ENCODE measurements around the gene SBF2.
A peak's percentile ranks its signal among the peaks of the same experiment; 100 is the strongest.

Gene SBF2

DNA sequence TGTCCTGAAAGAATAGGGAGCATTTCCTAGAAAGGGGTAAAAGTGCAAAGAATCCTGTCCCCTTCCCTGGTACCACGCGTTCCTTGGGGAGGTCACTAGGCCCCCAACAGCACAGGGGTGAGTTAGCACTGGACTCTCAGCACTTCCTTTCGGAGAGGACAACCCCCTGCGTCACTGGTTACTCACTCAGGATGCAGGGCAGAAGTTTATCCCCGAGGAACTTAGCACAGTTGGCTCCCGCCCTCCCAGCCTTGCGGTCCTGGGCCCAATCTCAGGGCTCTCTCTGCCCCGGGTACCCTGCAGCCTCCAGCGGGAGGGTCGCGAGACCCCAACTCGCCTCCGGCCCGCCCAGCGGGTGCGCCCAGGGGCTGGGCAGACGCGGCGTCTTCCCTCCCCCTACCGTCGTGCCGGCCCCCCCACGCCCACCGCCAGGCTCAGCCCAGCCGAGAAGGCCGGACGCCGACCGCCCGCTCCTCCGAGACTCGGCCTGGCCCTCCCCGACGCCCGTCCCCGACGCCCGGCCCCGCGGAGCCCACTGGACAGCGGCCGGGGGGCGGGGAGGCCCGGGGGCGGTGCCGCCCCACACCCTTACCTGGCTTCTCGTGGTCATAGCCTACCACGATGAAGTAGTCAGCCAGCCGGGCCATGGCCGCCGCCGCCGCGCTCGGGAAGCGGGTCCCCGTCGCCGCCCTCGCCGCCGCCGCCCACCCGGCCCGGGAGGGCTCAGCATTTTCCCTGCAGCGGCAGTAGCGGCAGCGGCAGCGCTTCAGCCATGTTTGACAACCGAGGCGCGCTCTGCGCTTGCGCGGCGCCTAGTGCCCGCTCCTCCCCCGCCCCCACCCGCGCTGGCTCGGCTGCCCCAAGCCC is at the start of gene SBF2:
Gene SBF2 (minus strand): TSS at position 797 of the 867 bp plus-strand sequence. CDS start 150 bp downstream, at position 647.
- peak; percentile 81 to 84 for DNase-seq

- DNase-seq, result no peak
These were observed 44.3 kb upstream of the SBF2 start for GRCh38 chr11:10338287-10338686.

GRCh38 chr11:10333490-10333889 is 39.5 kb upstream of the SBF2 start:
- DNase-seq, result no peak

- no peak for DNase-seq
These were observed 37.7 kb upstream of the SBF2 start for GRCh38 chr11:10331548-10332289.

DNA sequence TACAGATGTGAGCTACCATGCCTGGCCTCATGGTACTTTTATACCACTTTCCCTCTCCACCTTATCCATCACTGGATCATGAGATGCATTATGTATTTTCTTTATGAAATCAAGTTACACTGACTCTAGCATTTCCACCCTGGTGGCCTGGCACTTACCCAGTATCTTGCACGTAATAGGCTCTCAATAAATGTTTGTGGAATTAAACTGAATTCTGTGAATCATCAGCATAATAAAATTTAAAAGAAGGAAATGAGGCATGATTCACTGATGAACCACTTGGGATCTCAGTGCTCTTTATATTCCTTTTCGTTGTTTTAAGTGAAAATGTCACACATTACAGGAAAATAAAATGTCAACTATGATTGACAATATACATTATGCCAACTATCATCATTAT is 35.9 kb upstream of the SBF2 start:
- no peak for DNase-seq

DNA sequence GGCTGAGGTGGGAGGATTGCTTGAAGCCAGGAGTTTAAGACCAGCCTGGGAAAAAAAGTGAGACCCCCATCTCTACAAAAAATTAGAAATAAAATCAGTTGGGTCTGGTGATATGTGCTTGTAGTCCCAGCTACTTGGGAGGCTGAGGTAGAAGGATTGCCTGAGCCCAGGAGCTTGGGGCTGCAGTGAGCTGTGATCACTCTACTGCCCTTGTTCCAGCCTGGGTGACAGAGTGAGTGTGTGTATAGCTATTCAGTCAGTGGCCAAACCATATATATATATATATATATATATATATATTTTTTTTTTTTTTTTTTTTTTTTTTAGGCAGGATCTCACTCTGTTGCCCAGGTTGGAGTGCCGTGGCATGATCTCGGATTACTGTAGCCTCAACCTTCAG is 35.3 kb upstream of the SBF2 start:
- DNase-seq, result no peak

DNA sequence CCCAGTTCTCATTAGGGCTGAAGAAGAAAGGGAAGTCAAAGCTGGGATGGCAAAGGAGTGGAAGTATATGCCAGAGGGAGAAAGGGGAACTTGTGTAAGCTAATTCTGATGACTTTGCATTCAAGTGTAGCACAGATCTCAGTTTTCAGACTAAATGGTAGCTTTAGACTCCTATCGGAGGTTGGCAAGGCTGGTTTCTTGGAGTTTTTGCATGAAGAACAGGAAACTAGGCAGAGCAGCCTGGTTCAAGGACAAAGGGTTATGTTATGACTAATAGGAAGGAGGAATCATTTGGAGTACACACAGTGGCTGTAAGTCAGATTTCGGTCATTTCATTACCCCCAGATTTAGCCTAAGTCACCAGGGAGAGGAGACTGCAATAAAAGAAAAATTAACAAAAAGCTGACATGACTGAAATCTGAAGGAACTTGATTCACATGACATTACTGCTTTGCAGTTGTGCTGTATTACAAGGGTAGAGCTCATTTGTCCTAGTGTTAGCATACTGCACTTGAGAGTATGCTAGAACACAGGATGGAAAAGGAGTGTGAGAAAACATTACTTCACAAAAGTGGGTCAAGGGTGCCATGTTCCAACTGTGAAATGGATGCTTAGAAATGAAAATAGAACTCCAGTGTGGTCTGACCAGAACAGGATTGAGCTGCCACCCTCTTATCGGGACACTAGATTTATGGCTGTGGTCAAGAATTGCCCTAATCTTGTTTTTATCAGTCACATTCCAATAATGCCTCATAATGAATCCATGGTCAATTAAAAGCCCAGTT is 34.5 kb upstream of the SBF2 start:
- no peak for DNase-seq

GRCh38 chr11:10327254-10327653 is 33.2 kb upstream of the SBF2 start:
- no peak for DNase-seq

DNA sequence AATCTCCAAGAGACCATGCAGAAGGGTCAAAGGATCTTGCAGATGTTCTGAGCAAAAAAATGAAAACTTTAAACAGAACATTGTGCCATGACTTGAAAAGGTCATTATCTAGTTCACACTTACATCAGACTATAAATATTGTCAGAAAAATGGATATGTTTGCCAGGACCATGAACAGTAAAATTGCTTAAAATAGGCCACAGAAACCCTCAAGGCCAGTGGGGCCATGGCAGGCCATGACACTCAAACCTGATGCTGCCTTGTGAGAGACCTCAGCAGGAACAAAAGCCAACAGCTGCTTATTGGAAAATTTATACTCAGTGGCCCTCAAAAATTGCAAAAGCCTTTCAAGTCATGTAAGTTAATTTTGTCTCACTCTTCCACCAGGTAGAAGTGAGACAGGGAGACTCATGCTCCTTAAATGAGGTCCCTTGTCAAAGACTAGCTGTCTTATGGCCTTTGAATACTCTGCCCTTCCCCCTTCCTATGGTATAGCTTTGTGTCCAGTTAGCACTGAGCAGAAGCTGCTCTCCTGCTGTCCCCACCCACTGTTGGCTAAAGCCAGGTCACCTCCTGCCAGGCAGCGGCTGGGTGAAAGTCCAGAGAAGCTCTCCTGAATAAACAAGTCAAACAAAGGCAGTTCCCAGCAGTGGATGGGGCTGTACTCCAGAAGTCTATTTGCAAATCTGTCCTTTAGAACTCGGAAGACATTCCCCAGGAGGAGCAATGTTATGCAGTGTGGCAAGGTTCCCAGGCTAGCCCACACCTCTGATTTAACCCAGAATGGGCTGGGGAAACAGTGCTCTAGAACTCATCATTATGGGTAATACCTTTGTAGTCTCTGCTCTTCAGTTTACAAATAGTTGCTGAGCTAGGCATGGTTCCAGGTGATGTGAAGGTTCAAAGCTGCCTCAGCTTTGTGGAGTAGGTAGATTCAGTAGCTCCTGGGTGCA is 32.3 kb upstream of the SBF2 start:
- DNase-seq, result no peak

- no peak for DNase-seq
These were observed 31.4 kb upstream of the SBF2 start for GRCh38 chr11:10325277-10326011.

DNA sequence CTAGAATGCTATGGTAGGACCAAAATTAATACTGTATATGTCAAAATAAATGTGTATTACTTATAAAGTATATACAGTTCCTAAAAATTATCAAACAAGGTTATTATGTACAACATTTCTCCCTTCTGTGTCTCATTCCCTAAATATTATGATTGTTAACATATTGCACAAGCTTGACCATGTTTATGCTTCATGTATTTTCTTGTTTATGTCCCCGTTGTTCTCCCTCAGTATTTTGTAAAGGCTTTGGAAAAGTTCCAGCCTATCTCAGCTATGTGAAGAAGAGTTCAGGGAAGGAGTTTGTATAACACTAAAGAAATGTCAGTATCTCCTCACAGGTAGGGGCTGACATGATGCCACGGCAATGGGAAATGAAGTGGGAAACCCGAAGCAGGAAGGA is 30.5 kb upstream of the SBF2 start:
- DNase-seq, result no peak

GRCh38 chr11:10323793-10324170 is 29.8 kb upstream of the SBF2 start:
- no peak for DNase-seq

DNA sequence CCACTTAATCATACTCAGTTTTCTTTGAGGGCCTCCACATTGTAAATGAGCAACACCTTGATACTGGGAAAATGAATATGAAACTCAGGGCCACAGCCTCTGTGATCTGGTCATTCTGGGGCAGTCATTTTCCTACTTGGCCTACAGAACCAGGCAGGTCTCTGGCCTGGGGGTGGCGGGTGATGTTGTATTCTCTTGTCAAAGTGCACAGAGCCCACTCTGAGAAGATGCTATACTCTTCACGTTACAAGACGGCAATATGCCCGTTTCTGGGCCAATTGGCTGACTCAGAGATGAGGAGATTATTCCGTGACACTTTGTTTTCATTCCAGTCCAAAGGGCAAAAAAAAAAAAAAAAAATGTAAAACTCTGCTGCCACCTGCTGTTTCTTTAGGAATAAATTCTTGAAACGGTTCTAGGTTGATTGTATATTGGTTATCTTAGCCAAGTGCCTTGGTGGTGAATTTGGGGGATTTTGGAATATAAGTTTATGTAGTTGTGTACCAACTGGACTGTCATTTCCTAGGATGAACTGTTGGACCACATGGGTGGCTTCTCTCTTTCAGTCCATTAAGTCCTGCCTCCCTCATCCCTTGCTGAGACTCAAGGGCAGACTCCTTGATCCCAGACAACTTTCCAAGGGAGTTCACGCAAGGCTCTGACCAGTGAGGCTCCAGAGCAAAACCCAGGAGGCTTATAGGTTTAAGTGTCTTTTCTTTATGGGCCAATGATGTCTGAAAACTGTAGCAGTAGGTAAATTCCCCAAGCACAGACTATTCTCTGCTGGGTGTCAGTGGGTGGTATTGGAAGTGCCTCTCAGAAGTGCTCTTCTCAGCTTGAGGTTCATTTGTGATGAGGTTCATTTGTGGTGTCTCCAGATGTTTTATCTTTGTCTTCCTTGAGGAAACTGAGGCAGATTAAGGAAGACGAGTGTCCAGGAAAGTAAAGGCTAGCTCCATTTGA is 29.1 kb upstream of the SBF2 start:
- DNase-seq, result peak in 1 of 2 donors; percentile 38

GRCh38 chr11:10322401-10322800 is 28.4 kb upstream of the SBF2 start:
- DNase-seq, result no peak

- no peak for DNase-seq
These were observed 26.9 kb upstream of the SBF2 start for GRCh38 chr11:10320736-10321465.

DNA sequence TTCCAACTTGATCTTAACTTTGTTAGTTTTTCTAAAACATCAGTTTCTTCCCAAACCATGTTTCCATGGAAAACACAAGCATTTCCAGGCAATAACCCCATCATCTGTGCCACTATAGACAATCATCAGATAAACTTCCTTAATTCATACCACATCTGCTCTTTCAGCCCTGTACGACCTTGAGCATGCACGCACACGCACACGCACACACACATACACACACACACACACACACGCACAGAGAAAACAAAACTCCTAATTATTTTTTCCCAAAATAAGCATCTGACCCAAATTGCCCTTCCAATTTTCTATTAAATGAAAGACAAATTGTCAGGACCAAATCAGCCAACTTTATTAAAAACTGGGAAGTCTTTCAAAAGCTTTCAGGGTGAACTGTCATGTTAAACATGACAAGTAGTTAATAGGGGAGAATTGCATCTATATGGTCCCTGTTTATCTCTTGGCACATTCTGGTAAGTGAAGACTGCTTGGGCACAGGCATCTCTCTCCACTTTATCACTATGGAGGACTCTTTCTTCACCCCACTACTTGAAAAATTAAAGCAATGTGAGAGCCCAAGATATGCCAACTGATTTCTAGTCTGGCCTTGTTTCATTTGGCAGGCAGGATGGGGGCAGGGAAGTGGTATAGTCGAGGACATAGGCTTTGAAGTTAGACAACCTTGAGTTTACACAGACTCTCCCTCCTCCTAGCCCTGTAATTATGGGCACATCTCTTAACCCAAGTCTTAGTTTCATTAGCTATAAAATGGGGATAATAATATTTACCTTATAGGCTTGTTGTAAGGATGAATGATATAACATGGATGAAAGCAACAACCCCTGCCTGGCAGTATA is 25.9 kb upstream of the SBF2 start:
- DNase-seq, result no peak

- no peak for DNase-seq
These were observed 24.4 kb upstream of the SBF2 start for GRCh38 chr11:10318527-10318802.

GRCh38 chr11:10317776-10318526 is 23.9 kb upstream of the SBF2 start:
- no peak for DNase-seq

Measured in CD4-positive, alpha-beta T cell treated with Interleukin-1 beta for 1 hour (primary cell).